ENCODE data around the gene SMAD6. TPM values are rescaled to one million over a fixed set of nuclear protein-coding genes. Genes with fewer than 3 reads are reported as not detected.
"Not testable (repeated sequence)": the region's sequence is repeated elsewhere in the genome, so short reads cannot be mapped to it uniquely, and the experiment has no call there.

SMAD6 gene
- total RNA-seq, 1 donor from 2014 or later, result 7.1 TPM

DNA sequence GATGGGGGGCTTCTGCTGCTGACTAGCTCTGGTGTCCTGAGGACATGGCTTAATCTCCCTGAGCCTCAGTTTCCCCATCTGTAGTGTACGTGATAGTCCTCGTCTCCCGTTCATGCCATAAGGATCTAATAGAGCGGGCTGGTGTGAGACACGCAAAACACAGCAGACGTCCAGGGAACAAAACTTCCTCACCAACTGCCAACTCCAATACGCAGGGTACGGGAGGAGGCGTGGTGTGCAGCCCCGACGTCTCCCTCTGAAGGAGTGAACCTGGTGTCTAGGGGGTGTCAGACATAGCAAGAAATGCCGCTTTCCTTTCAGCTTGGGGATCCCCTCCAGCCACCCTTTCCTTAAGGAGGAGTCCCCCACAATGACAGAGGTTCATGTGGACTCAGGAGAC, 55.0 kb downstream of the SMAD6 start:
- DNase-seq (ENCODE audit: low read depth in 2 of 2), result no peak

DNA sequence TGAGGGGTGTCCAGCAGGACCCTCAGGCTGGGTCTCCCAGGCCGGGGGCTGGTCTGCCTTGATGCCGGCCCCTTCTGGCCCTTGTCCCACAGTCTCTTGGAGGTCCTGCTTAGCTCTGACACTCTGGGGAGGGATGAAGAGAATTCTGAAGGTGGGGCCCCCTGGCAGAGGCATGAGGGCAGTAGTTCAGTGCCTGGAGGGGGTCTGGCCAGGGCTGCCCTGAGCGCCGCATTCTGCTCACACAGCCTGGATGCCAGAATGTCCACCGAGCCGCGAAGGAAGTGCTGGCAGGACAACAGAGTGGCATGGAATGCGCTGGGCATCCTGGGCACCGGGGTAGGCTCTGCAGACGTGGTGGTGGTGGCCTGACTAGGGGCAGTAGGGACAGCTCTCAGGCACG, 55.5 kb downstream of the SMAD6 start:
- no peak for DNase-seq (ENCODE audit: low read depth in 2 of 2)

DNA sequence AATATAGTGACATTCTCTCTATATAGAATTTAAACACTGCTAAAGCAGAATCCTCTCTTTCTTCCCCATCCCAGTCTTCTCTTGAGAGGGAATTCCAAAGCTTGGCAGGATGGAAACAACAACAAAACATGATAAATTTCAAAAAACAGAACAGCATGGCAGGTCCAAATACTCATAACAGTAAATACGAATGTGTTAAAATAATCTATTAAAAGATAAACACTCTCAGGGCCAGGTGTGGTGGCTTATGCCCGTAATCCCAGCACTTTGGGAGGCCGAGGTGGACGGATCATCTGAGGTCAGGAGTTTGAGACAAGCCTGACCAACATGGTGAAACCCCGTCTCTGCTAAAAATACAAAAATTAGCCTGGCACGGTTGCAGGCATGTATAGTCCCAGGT, 56.2 kb downstream of the SMAD6 start:
- not testable (repeated sequence) for DNase-seq (ENCODE audit: low read depth in 2 of 2)

DNA sequence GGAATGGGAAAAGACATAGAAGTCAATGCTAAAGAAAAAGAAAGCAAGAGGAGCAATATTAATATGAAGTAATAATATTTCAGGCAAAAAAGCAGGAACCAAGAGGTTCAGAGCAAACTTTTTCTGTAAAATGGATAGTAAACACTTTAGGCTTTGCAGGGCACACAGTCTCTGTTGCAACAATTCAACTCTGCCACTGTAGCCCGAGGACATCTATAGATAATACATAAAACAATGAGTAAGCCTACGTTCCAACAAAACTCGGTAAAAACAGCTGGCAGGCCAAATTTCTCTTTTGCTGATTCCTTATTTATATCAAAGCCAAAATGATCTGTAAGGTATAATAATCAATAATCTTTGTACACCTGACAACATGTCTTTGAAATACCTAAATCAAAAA, 56.8 kb downstream of the SMAD6 start:
- DNase-seq (ENCODE audit: low read depth in 2 of 2), result no peak

DNA sequence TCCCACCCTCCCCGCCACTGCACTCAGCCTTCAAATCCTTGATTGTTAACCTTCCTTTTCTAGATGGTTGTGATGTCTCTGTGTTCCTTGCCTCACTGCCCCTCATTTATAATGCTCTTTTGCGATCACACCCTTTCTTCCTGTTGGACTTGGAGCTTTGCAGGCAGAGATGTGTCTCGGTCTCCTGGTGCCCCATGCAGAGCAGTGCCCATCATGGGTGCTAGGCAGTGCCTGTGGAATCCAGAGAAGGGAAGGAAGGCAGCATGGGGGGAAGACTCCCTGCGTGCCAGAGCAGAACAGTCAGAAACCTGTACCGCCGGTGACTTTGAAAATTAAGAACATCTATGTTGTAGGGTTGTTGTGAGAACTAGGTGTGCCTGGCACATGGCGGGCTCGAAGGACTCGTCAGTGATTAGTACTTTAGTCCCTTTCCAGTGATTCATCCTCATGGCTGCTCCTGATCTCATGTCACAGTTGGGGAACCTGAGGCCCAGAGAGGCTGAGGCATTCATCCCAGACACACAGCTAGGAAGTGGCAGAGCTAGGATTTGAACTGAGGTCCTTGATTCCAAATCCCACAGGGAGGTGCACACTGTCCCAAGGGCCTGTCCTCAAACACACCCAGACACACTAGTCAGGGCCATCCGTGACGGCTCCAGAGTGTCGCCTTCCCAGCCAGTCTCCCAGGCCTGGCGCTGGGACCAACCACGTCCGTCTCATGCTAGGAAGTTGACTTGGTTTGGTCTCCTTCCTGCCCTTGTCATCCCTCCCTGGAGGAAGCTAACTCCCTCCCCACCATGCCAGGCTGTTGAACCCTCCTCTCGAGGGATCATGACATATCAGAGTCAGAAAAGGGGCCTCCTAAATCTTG, 58.3 kb downstream of the SMAD6 start:
- no peak for DNase-seq (ENCODE audit: low read depth in 2 of 2)

DNA sequence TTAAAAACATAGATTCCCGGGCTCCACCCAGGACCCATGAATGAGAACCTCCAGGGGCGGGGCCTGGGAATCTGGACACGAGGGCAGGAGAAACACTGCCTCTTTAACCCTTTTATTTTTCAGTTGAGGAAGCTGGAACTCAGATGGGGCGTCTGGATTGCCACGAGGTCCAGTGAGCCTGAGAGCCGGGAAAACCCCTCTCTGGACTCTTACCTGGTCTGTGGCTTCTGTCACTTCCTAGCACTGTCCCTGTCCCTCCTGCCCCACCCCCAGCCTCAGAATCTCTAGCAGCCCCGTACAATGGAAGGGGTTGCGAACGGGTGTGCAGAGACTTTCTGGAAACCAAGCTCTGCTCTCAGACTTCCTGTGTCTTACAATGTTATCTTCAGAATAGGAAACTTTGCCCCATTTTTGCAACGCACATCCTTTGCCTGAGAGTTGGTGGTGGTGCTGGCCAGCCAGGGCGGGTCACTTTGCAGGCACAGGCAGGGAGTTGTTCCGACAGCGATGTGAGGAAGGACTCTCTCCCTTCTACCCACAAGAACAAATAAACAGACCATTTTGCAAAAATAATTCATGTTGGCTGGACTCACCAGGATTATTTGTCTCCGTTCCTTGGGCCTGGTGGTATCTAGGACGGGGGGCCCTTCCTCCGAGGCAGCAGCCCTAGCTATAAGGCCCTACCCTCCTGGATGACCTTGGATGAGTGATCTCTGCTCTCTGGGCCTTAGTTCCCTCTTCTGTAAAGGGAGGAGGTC, 59.1 kb downstream of the SMAD6 start:
- DNase-seq (ENCODE audit: low read depth in 2 of 2), result peak in 1 of 2 donors; percentile 31

DNA sequence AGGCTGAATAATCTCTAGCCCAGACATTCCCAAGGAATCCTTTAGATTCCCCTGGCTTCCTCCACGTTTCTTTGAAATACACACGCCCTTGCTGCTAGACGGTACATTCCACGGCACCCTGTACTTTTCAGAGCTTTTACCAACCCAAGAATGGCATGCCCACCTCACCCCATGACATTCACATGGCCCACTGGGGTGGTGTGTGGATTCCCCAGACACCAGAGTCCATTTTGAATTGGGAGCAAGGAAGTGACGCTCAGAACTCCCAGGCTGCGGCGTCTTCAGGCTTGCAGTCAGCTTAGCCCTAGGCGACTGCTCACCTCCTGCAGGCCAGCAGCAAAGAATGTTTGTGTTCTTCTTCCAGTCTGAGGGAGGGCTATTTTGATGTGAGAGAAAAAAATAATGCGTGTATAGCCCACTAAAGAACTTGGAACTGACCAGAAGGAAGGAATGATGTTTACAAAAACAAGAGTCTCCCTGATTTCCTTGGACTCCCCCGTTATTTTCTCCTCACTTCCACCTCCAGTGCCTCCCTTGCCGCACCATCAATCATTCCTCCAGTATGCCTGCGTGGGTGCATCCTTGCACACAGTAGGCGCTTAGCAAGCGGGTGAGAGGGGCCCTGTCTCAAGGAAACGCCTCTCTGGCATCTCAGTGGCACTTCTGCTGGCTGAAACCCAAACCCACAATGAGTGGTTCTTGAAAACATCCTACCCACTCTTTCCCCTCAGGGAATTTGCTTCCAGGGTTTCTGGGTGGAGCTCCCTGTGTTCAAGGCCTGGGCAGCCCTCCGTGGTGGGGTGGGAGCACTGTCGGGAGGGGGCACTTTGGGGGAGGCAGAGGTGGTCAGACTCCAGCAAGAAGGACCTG, 59.9 kb downstream of the SMAD6 start:
- no peak for DNase-seq (ENCODE audit: low read depth in 2 of 2)

DNA sequence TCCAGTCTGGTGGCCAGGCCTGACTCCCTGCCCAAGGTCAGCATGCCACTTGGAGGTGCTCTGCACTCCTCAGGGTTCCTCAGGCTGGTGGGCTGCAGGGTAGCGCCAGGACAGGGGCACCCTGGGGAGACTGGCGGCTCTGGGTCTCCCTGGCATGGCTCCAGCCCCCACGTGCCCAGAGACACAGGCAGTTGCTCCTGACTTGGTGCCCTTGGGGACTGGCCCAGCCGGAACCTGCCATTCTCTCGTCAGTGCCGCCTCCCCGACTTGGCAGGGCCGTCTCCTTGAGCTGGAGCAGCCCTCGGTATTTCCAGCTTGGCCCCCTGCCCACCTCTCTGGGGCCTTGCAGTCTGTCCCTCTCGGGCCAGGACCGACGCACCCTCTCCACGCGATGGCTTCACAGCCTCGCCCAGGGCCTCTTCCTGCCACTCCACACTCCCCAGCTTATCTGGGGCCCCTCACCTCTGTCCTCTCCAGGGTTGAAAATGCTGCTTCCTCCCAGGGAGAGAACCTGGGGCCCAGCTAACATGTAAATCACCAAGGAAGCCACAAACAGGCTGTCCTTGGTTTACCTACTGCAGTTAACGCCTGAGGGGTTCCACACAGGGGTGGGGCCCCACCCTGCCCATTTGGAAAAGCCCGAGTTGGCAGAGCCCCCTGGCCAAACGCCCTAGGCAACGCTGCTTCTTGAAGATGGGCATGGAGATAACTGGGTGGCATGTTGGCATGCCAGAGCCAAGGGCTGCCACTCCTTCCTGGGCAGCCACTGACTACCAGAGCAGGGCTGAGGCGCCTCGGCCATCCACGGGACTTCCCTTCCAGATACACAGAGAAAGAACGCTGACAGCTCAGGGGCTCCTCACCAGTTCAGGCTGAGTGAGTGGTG, 61.4 kb downstream of the SMAD6 start:
- DNase-seq (ENCODE audit: low read depth in 2 of 2), result peak in 1 of 2 donors; percentile 49

DNA sequence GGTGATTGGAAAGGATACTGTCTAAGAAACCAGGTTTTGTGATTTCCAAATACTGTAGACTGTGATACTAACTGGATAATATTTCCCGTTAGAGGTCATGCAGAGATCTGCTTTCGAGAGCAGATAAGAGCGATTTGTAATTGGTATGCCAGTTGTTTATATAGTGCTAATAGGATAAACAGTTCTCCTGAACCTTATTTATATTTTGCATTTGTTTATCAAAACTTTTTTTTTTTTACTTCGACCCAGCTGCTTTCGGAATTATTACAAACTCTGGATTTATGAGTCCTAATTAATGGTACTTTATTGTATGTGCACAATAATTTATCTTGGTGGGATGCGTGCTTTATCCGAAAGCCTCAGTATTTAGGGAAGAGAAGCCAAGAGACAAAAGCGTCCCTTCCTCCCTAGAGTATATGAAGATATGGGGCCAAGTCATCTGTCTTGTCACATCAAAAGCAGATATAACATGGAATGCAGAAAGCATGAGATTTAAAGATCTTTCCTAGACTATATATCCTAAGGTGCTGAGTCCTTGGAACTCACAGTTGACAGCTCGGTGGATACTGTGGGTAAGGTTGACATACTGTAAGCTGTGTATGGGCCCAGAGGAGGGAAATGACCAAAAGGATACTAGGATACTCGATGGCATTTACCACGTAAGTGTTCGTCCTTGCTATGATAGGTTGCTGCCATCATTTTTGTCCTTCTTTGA, 62.2 kb downstream of the SMAD6 start:
- DNase-seq (ENCODE audit: low read depth in 2 of 2), result no peak

DNA sequence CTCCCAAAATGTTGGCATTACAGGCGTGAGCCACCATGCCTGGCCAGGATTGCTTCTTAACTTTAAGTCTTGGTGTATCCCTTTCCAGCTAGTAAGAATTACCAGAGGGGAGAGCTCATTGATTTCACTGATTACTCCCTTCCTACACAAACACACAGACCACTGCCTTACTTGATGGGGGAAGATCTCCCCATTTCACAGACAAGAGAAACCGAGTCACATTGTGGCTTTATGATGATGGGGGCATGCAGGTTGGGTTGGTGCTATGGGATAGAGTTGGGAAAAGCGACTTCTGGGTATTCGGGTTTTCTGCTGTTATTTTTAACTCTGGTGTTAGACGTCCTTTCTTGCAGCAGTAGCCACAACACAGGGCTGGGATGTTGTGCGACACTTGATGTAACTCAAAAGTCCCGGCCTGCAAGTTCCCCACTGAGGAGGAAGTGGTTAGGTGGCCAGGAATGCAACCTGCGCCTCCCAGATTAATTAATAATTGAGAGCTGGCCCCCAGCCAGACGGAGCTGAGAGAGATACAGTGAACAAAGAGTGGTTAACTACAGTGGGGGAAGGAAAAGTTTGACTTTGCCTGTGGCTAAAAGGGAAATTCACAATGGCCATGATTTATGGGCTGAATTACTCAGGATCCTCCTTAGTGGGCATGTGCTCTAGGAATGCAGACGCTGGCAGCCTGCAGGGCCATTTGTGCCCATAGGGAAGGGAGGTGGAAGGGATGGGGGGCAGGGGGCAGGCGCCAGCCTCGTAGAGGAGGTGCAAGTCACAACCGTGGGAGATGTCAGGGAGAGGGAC, 63.6 kb downstream of the SMAD6 start:
- peak; percentile 29 to 84 for DNase-seq (ENCODE audit: low read depth in 2 of 2)

DNA sequence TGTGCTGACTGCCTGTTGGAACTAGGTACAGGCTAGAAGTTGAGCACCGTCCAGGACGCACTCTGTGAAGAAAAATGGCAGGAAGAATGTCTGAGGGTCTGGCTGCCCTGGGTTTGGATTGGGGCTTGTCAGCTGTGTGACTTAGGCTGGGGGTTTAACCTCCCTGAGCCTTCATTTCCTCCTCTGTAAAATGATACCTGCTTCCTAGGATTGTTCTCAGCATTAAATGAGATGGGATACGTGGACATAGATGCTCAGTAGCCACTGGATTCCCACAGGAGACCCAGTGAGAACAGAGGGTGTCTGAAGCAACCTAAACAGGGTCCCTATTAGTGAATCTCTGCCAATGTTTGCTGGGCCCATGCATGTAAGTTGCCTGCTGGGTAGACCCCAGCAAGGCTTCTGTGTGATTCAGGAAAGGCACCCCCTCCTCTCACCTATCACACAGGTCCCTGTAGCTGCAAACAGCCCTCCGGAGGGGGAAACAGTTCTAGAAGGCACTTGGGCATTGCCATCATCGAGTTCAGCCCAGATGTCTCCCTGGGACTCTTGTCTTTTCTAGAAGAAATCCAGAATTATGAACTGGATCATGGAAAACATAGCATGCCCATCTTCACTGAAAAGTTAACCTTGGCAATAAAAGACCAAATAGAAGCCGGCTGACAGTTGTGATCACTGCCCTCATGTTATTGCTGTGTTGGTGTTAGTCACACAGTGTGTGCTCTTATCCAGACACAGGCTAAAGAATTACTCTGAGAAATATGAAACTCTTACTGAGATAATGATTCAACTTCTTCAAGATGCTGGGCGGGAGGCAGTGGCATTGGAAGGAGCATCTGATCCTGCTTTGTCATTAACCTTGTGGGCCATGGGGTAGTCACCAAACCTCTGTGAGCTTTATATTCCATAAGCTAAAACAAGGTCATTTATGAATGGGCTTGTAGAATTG, 64.5 kb downstream of the SMAD6 start:
- no peak for DNase-seq (ENCODE audit: low read depth in 2 of 2)

DNA sequence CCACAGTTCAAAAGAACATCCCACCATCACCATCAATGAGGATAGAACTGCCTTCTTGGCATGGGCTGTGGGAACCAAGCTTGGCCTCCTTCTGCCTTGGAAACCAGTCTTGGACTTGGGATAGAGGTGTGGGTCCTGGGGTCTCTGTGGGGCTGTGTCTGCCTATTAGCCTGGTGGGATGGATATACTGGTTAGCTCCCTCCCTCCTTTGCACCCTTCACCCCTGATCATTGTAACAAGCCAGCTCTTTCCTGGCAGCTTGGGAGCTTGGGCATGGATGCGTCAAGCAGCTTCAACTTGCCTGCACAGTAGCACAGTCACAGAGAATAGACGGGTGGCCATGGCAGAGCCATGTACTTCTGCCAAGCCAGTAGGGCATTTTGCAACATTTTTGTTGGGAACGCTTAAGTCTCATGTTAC, 65.2 kb downstream of the SMAD6 start:
- DNase-seq (ENCODE audit: low read depth in 2 of 2), result no peak

DNA sequence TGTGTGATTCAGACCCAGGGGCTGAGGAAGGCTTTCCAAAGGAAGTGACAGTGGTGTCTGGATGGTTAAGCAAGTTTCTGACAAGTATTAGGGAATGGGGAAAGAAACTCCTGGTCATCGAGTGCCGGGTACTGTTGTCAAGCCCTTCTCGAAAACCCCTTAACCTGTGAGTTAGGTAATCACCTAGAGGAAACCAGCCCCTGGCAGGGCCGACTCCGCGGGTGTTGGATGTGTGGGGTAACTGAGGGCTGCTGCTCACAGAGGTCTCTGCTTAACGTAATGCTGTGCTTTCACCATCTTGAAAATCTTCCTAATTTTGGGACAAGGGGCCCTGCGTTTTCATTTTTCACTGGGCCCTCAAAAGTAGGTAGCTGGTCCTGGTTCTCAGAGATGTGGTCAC, 67.0 kb downstream of the SMAD6 start:
- no peak for DNase-seq (ENCODE audit: low read depth in 2 of 2)

DNA sequence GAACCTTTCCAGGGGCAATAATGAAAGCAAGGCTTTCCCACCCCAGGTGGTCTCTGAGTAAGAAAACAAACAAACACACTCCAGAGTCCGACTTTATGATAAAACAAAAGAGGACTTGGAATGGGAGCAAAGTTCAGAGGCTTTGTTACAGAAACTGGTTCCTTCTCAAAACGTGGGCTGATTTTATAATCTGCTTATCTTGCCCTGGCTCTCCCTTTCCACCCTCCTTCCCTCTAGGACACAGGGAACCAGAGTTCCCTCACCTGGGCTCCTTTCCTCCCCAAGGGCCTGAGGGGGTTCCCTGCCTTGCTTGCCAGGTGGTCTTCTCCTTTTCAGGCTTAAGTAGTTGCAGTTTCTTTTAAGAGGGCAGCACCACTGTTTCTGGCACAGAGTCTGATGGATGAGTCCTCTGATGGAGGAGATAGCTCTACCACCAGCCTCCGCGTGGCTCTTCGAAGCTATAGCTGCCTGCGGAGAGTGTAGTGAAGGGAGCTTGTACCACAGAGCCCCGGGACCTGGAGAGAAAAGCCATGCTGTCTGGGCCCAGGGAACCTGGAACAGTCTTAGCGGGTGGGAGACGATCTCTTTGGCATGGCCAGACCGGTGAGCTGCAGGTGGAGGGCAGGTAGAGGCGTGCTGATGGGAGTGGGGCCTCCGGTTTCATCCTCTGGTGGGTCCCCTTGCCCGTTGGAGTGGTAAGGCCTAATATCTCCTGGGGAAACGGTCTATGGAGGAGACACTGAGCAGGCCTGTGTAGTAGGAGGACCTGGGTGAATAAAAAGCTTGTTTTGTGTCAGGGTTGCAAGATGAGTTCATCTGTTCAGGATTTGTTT, 68.7 kb downstream of the SMAD6 start:
- DNase-seq (ENCODE audit: low read depth in 2 of 2), result no peak

DNA sequence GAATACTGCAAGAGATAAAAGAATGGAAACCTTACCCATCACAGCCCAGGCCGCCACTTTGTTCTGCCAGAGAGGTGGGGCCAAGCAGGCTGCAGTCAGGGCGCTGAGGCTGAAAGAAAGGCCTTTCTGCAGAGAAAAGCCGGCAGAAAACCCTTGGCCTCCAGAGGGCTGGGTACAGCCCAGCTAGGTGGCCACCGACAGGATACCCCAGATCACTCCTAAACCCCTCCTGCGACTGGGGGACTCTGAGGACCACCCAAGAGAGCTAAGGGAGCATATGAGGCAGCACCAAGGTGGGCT, 69.3 kb downstream of the SMAD6 start:
- DNase-seq (ENCODE audit: low read depth in 2 of 2), result no peak

DNA sequence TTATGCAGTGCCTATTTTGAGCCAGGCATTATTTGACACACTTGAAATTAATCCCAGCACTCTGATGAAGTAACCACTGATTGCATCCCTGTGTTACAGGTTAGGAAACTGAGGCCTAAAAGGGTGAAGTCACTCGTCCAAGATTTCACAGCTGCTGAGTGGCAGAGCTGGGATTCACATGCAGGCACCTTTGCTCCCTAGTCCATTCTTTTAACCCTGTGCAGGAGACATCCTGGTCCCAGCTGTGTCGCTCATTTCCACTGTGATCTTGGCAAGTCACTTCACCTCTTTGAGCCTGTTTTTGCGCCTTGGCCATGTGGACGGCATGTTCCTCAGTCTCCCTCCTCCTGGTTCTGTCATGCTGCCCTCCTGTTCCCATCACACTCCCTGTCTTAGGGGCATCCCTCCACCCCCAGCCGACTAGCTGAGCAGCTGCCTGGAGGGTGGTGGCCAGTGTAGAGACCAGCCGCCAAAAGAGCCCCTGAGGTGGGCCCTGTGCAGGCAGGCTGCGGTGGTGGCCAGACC, 70.6 kb downstream of the SMAD6 start:
- DNase-seq (ENCODE audit: low read depth in 2 of 2), result no peak

All from dermis microvascular lymphatic vessel endothelial cell (primary cell).